ENCODE measurements around the gene ATP8B3.

ATP8B3 gene

DNA sequence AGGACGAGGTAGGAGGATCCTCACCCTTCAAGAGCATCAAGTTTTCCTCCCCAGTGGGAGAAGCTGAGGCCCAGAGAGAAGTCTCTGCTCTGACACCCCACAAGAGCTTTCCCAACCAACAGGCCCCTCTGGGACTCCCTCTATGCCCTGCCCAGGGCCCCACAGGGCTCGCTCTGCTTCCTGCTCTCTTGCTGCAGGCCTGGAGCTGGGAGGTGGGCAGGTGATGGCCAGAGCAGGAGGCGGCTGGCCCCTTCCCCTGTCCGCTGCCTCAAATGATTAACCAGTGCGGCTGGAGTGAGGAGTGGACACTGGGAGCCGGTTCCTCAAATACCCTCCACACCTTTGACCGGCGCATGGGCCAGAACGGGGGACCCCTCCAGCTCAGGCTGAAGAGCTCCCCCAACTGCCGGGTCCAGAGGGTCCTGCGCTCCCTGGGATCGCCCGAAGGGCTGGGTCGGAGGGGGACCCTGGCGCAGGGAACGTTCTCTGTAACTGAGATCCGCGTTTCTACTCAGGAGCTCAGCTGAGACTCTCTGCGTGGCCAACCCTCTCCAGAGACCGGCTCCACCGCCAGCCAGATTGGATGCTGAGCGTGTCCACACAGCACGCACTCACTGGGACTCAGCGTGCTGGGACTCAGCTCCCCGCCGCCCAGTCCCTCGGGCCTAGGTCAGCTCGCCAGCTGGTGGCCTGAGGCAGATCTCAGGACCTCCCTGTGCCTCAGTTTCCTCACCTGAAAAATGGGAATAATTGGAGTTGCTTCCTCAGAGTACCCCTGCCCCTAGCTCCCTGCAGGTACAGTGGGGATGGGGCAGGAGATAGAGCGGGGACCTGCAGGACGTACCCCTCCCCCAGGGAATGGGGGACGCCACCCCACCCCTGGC lies 65.4 kb downstream of the ATP8B3 start:
- no peak for DNase-seq (ENCODE audit: low read depth, low spot score)

GRCh38 chr19:1745589-1746031 lies 66.5 kb downstream of the ATP8B3 start:
- DNase-seq (ENCODE audit: low read depth, low spot score) = no peak

GRCh38 chr19:1744822-1745563 lies 67.1 kb downstream of the ATP8B3 start:
- no peak for DNase-seq (ENCODE audit: low read depth, low spot score)

- no peak for DNase-seq (ENCODE audit: low read depth, low spot score)
Measured at GRCh38 chr19:1744133-1744665, 67.9 kb downstream of the ATP8B3 start.

DNA sequence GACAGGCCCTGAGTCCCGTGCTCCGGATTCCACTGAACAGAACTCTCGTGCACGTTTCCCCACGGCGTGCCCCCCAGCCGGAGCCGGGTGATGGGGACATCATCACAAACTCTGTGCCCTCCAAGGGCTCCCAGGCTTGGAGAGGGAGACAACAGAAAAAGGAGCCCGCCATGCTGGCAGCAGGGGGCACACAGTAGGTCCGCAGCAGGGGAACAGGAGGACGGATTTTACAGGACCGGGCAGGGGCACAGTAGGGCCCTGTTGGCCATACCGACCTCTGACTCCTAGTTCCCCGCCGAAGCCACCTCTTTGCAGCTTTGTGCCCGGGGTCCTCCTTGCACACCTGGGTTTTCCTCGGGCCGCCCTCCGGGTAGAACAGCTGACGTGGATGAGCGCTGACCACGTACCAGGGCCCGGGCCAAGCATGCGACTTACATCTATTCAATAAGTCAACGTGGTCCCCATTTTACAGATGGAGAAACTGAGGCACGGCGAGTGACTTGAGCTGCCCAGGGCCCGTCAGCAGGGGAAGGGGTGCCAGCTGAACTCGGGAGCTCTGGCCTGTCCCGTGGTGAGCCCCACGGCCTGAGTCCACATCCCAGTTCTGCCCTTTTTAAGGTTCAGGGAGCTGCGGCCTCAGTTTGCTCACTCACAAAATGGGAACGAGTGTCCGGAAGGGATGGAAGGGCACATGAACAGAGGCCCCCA lies 68.9 kb downstream of the ATP8B3 start:
- no peak for DNase-seq (ENCODE audit: low read depth, low spot score)

DNA sequence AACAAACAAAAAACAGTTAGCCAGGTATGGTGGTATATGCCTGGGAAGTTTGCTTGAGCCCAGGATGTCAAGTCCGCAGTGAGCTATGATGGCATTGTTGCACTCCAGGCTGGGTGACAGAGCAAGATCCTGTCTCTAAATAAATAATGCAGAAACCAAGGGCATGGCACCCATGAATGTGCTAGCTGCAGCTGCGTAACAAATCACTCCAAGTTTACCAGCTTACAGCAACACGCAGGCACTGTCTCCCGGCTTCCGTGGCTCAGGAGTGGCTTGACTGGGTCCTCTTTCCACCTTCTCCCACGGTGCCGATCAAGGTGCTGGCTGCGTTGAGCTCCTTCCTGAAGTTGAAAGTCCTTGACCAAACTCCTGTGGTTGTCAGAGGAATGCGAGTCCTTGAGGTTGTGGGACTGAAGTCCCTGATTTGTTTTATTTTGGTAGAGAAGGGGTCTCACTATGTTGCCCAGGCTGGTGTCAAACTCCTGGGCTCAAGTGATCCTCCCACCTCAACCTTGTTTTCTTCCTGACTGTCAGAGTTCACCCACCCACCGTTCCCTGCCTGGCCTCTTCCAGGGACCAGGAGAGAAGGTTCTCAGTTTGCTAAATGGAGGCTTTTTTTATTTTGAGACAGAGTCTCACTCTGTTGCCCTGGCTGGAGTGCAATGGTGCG lies 72.0 kb downstream of the ATP8B3 start:
- no peak for DNase-seq (ENCODE audit: low read depth, low spot score)

DNA sequence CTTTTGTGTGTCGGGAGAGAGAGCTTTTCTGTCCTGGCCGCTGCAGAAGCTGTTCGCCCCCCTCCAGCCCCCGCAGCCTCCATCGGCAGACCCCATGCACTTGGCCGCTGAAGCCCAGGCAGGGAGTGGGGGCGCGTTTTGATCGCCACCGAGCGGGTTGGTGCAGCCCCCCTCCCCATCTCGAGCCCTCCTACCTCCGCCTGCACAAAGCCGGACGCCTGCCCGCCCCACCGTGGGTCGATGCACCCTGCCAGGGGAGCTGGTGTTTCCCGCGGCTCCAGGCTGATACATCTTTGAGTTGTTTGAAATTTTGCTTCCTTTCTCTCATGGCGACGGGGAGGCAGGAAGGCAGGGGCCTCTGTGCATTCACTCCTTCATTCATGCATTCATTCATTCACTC lies 75.1 kb downstream of the ATP8B3 start:
- DNase-seq (ENCODE audit: low read depth, low spot score) = no peak

GRCh38 chr19:1736280-1736679 lies 75.8 kb downstream of the ATP8B3 start:
- DNase-seq (ENCODE audit: low read depth, low spot score) = no peak

DNA sequence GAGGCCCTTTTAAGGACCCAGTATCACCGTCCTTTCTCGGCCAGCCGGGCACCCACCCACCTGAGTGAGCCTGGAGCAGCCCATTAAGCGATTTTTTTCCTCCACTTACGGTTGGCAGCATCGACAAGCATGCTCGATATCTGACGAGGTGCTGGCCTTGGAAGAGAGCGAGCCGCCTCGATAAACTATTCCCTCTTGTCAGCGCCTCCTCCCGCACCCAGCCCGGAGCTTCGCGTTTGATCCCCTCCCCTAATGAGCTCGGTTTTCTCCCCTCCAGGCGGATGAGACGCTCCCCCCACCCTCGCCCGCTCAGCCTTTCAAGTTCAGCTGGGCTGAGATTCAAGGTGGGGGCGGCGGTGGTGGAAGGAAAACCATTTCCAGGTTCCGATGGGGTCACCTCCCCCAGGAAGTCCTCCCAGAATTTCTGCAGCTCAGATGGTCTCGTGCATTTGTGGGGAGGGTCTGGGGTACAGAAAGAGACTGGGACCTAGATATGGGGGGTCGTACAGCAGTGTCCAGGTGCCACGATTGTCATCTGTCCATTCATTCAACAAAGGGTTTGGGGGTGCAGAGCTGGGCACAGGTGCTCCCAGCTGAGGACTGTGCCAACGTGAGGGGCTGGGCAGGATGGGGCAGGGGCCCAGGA lies 77.6 kb downstream of the ATP8B3 start:
- no peak for DNase-seq (ENCODE audit: low read depth, low spot score)
